ENCODE results near the gene SAMD10.

Gene SAMD10

DNA sequence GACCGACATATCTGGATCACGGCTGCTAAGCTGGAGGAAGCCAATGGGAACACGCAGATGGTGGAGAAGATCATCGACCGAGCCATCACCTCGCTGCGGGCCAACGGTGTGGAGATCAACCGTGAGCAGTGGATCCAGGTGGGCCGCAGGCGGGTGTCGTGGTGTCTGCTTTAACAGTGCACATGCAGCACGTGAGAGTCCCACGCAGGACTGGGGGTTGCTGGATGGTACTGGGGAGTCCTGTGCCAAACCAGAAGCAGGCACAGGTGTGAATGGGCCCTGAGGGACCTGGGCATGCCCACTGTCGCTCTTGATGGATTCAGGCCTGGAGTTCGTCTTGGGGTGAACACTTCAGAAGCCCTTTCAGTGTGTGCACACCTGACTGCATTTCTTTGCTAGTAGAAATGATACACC is 31.9 kb upstream of the SAMD10 start:
- DNase-seq: peak in 1 of 3 experiments; percentile 37
- peaks cover 18 to 27% of the 10 kb centered on the region in 2 donors for H3K4me1 Mint-ChIP-seq (ENCODE audit: low read depth in 2 of 2)
- peaks cover 70% of the 10 kb centered on the region for H3K36me3 Mint-ChIP-seq (ENCODE audit: insufficient read depth)
- H3K9me3 Mint-ChIP-seq: no peaks in the 10 kb centered on the region
- H3K4me3 Mint-ChIP-seq: peak overlapping the region in 1 of 2 donors; percentile 21
- H3K27me3 Mint-ChIP-seq: no peaks in the 10 kb centered on the region
- ATAC-seq (replicated peaks): peak; percentile 37
- peak overlapping the region in 1 of 2 donors; percentile 58 for H3K27ac Mint-ChIP-seq

DNA sequence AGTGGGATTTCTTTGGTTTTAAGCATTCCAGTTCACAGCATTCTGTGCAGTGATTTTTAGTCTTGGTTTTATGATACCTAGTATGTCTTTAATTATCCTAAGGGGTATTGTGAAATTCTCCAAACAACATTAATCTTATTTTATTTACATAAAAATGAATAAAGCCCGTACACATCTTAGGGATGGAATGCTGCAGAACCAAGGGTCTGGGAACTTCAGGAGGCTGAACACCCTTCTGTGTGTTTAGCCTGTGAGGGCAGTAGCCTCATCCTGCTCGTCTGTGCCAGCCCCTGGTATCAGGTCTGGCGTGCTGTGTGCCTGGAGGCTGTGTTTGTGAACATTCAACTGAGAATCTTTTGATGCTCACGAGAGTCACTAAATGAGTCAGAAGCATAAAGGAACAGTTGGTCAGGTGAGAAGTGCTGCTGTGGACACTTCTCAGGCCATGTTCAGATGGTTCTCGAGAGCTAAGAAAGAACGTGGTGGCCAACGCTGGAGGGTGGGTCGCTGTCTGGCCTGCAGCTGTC is 31.3 kb upstream of the SAMD10 start:
- H3K4me1 Mint-ChIP-seq (ENCODE audit: low read depth in 2 of 2): peaks cover 18 to 27% of the 10 kb centered on the region in 2 donors
- no peak for ATAC-seq (replicated peaks)
- peak overlapping the region in 1 of 2 donors; percentile 58 for H3K27ac Mint-ChIP-seq
- H3K9me3 Mint-ChIP-seq: no peaks in the 10 kb centered on the region
- no peaks in the 10 kb centered on the region for H3K27me3 Mint-ChIP-seq
- peaks cover 67% of the 10 kb centered on the region for H3K36me3 Mint-ChIP-seq (ENCODE audit: insufficient read depth)
- DNase-seq: no peak
- H3K4me3 Mint-ChIP-seq: peak overlapping the region in 1 of 2 donors; percentile 21

GRCh38 chr20:64009811-64010387 is 30.5 kb upstream of the SAMD10 start:
- H3K27me3 Mint-ChIP-seq: no peaks in the 10 kb centered on the region
- peak overlapping the region in 1 of 2 donors; percentile 68 for H3K27ac Mint-ChIP-seq
- DNase-seq (no peak), ATAC-seq (replicated peaks) (no peak)
- peaks cover 20 to 24% of the 10 kb centered on the region in 2 donors for H3K4me1 Mint-ChIP-seq (ENCODE audit: low read depth in 2 of 2)
- H3K9me3 Mint-ChIP-seq: no peaks in the 10 kb centered on the region
- peak overlapping the region in 1 of 2 donors; percentile 26 for H3K4me3 Mint-ChIP-seq
- H3K36me3 Mint-ChIP-seq (ENCODE audit: insufficient read depth): peaks cover 58% of the 10 kb centered on the region

- Mint-ChIP-seq H3K27me3 (no peaks in the 10 kb centered on the region), H3K4me1 (ENCODE audit: low read depth in 2 of 2) (peaks cover 16 to 18% of the 10 kb centered on the region in 2 donors), H3K9me3 (no peaks in the 10 kb centered on the region), H3K4me3 (no peak overlapping the region), H3K36me3 (ENCODE audit: insufficient read depth) (peaks cover 64% of the 10 kb centered on the region), H3K27ac (no peak overlapping the region)
- no peak for DNase-seq
- no peak for ATAC-seq (replicated peaks)
Observed at GRCh38 chr20:64006902-64007301, 27.5 kb upstream of the SAMD10 start.

DNA sequence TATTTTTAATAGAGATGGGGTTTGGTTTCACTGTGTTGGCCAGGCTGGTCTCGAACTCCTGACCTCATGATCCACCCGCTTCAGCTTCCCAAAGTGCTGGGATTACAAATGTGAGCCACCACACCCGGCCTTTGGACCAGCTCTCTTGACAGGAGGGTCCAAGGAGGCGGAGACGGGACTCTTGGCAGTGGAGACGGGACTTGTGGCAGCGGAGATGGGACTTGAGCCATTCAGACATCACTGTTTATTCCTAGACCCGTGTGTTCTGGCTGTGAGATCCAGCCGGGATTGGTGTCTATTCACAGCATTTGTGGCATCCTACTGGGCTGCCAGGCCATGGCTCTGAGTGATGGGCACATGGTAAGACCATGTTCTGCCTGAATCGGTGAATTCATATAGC is 27.0 kb upstream of the SAMD10 start:
- no peaks in the 10 kb centered on the region for H3K27me3 Mint-ChIP-seq
- ATAC-seq (replicated peaks) (no peak), DNase-seq (no peak)
- H3K4me1 Mint-ChIP-seq (ENCODE audit: low read depth in 2 of 2): peaks cover 17% of the 10 kb centered on the region in 2 donors
- H3K4me3 Mint-ChIP-seq: no peak overlapping the region
- H3K27ac Mint-ChIP-seq: peak overlapping the region in 1 of 2 donors; percentile 22
- H3K36me3 Mint-ChIP-seq (ENCODE audit: insufficient read depth): peaks cover 67% of the 10 kb centered on the region
- no peaks in the 10 kb centered on the region for H3K9me3 Mint-ChIP-seq

DNA sequence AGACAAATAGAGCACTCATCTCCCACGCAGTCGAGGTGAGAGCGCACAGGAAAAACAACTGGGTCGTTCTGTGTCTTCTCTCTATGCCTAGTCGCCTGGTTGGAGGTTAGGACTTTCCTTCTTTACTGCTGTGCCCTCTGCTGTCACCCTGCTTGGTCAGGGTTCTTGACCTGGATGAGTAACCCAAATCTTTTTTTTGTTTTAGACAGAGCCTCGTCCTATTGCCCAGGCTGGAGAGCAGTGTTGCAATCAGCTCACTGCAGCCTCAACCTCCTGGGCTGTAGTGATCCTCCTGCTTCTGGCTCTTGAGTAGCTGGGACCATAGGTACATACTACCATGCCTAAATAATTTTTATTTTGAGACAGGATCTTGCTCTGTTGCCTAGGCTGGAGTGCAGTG is 26.0 kb upstream of the SAMD10 start:
- Mint-ChIP-seq H3K36me3 (ENCODE audit: insufficient read depth) (peaks cover 67% of the 10 kb centered on the region), H3K4me1 (ENCODE audit: low read depth in 2 of 2) (peaks cover 13 to 14% of the 10 kb centered on the region in 2 donors), H3K27me3 (no peaks in the 10 kb centered on the region), H3K4me3 (no peak overlapping the region), H3K27ac (peak overlapping the region in 1 of 2 donors; percentile 32), H3K9me3 (no peaks in the 10 kb centered on the region)
- no peak for ATAC-seq (replicated peaks)
- DNase-seq: no peak

DNA sequence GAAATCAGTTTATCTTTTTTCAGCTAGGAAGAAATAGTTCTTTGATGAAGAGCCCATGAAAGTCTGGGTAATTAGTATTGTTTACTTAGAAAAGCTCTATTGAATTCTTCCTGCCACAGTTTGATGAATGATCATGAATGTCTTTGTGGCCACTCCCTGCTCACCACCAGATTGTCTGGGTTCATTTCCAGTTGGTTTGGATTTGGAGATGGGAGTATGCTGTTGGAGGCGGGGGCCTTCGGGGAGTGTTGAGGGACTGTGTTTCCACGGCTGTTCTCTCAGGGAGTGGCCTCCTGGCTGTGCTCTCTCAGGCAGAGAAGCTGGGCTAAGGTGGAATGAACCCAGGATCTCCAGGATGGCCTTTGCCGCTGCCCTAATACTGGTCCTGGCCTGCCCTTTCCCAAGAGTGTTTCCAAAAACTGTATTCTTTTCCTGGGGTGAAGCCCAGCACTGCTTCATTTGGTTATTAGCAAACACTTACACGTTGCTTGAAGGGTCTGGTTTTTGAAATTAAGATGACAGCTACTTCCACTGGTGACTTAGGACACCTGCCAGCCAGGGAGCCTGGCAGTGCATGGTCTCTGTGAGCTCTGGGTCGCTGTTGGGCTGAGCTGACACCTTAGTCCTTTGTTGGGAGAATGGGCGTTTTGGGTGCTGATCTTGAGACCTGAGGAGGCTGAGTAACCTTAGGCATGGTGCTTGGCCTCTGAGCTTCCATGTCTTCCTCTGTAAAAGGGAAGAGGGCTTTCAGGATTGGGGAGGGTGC is 24.7 kb upstream of the SAMD10 start:
- DNase-seq (no peak), ATAC-seq (replicated peaks) (no peak)
- Mint-ChIP-seq H3K36me3 (ENCODE audit: insufficient read depth) (peaks cover 68% of the 10 kb centered on the region), H3K27ac (no peak overlapping the region), H3K27me3 (no peaks in the 10 kb centered on the region), H3K4me3 (no peak overlapping the region), H3K4me1 (ENCODE audit: low read depth in 2 of 2) (peaks cover 4 to 11% of the 10 kb centered on the region in 2 donors), H3K9me3 (no peaks in the 10 kb centered on the region)

DNA sequence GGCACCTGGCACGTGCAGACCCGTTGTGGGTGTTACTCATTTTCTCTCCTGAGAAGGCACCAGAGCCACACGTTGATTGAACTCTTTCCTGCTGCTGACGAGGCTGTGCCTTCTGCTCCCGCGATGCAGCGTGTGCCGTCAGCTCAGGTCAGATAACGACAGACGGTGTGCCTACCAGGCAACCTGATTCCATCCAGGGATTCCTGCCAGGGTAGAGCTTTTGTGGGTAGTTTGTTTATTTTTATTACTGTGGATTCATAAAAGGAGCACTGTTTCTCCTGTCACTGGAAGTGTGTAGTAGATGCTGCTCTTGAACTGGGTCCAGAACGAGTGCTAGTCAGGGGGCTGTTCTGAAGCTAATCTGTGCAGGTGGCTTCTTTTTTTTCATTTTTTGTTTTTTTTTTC is 22.2 kb upstream of the SAMD10 start:
- ATAC-seq (replicated peaks): no peak
- no peak overlapping the region for H3K4me3 Mint-ChIP-seq
- no peak for DNase-seq
- peaks cover 4 to 11% of the 10 kb centered on the region in 2 donors for H3K4me1 Mint-ChIP-seq (ENCODE audit: low read depth in 2 of 2)
- H3K27ac Mint-ChIP-seq: peak overlapping the region in 1 of 2 donors; percentile 59
- peaks cover 74% of the 10 kb centered on the region for H3K36me3 Mint-ChIP-seq (ENCODE audit: insufficient read depth)
- no peaks in the 10 kb centered on the region for H3K27me3 Mint-ChIP-seq
- no peaks in the 10 kb centered on the region for H3K9me3 Mint-ChIP-seq

GRCh38 chr20:64000906-64001305 is 21.5 kb upstream of the SAMD10 start:
- no peak overlapping the region for H3K27ac Mint-ChIP-seq
- H3K36me3 Mint-ChIP-seq (ENCODE audit: insufficient read depth): peaks cover 81% of the 10 kb centered on the region
- H3K4me3 Mint-ChIP-seq: no peak overlapping the region
- H3K27me3 Mint-ChIP-seq: no peaks in the 10 kb centered on the region
- H3K9me3 Mint-ChIP-seq: no peaks in the 10 kb centered on the region
- no peak for ATAC-seq (replicated peaks)
- peaks cover 4 to 11% of the 10 kb centered on the region in 2 donors for H3K4me1 Mint-ChIP-seq (ENCODE audit: low read depth in 2 of 2)
- no peak for DNase-seq

DNA sequence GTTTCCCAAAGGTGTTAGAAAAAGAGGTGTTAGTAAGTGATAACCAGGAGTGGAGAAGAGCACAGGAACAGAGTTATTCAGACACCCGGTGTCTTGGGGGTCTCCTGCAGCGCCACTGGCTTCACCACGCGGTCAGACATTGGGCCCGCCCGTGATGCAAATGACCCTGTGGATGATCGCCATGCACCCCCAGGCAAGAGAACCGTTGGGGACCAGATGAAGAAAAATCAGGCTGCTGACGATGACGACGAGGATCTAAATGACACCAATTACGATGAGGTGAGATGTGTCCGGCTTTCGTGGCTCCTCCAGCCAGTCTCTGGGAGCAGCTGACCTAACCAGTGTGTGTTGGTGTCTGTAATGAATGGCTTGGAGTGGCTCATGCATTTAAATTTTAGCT is 3.5 kb upstream of the SAMD10 start:
- ATAC-seq (replicated peaks) (no peak), DNase-seq (no peak)
- H3K9me3 Mint-ChIP-seq: no peaks in the 10 kb centered on the region
- peaks cover 73% of the 10 kb centered on the region for H3K36me3 Mint-ChIP-seq (ENCODE audit: insufficient read depth)
- H3K4me3 Mint-ChIP-seq: peak overlapping the region in 1 of 2 donors; percentile 87
- peak overlapping the region in 1 of 2 donors; percentile 93 for H3K27ac Mint-ChIP-seq
- H3K27me3 Mint-ChIP-seq: no peaks in the 10 kb centered on the region
- H3K4me1 Mint-ChIP-seq (ENCODE audit: low read depth in 2 of 2): peaks cover 35 to 45% of the 10 kb centered on the region in 2 donors

GRCh38 chr20:63980806-63981728 is 1.6 kb upstream of the SAMD10 start, which contains the start of gene PRPF6:
Gene PRPF6 (plus strand): TSS chr20:63981132. CDS start chr20:63981246, 114 bp downstream.
- H3K27ac Mint-ChIP-seq: peak within 1 kb of the TSS; percentile 93
- no peaks in the 10 kb centered on the region for H3K27me3 Mint-ChIP-seq
- no peaks in the 10 kb centered on the region for H3K9me3 Mint-ChIP-seq
- peaks cover 57% of the 10 kb centered on the region for H3K36me3 Mint-ChIP-seq (ENCODE audit: insufficient read depth)
- peak within 1 kb of the TSS; percentile 87 to 88 for H3K4me3 Mint-ChIP-seq
- peaks cover 46 to 64% of the 10 kb centered on the region in 2 donors for H3K4me1 Mint-ChIP-seq (ENCODE audit: low read depth in 2 of 2)
- DNase-seq (peak; percentile 89 to 92 (median 91)), ATAC-seq (replicated peaks) (peak; percentile 67)

DNA sequence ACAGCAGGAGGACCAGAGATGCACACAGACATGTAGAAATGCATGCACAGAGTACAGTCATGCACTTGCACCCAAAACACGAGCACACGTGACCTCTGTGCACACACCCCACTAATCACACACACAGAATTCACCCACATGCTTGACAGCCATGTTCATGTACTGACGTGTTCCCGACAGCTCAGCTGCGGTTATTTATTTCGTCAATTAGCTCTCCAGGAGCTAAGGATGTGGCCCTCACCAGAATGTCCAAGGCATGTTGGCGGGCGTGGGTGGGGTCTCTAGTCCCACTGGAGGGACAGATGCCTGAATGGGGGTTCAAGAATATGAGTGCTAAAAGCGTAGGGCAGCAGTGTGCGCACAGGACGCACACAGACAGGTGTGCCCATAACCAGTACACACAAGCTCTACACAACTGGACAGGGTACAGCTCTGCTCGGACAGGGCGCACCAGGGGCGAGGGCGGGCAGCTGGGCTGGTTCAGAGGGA is 919 bp upstream of the SAMD10 start:
- Mint-ChIP-seq H3K36me3 (ENCODE audit: insufficient read depth) (peaks cover 52% of the 10 kb centered on the region), H3K4me1 (ENCODE audit: low read depth in 2 of 2) (peaks cover 47 to 66% of the 10 kb centered on the region in 2 donors), H3K27ac (peak overlapping the region; percentile 93), H3K4me3 (peak overlapping the region; percentile 87 to 88), H3K27me3 (no peaks in the 10 kb centered on the region), H3K9me3 (no peaks in the 10 kb centered on the region)
- DNase-seq (peak in 2 of 3 experiments; percentile 33 to 46), ATAC-seq (replicated peaks) (peak; percentile 45)

GRCh38 chr20:63979229-63979556 is 249 bp downstream of the SAMD10 start:
- Mint-ChIP-seq H3K36me3 (ENCODE audit: insufficient read depth) (peaks cover 41% of the 10 kb centered on the region), H3K4me3 (peak overlapping the region; percentile 77 to 88), H3K9me3 (no peaks in the 10 kb centered on the region), H3K4me1 (ENCODE audit: low read depth in 2 of 2) (peaks cover 48 to 59% of the 10 kb centered on the region in 2 donors), H3K27me3 (no peaks in the 10 kb centered on the region), H3K27ac (peak overlapping the region; percentile 83 to 85)
- ATAC-seq (replicated peaks) (no peak), DNase-seq (no peak)

Data from effector memory CD8-positive, alpha-beta T cell (primary cell).